Astrocyte (in vitro differentiated cells and primary cell): Measurements from ENCODE around the gene ITGBL1. TPM values are rescaled to one million over a fixed set of nuclear protein-coding genes. Genes with fewer than 3 reads are reported as not detected.

ENCODE experiments used
- DNase-seq: peaks from one replicate; pipeline ENCODE4 v3.0.0-alpha.2; 2010; ENCODE audit warnings: low read depth
- FAIRE-seq: peaks from 2 replicates; lab custom pipeline; 2011; peaks lifted over from hg19 to GRCh38; lab: Jason Lieb, UNC
- H2AFZ ChIP-seq: 2 replicates; pipeline ENCODE4 v1.6.0; 2012; ENCODE audit warnings: low read depth, low read length, inconsistent platforms
- H3K27ac ChIP-seq: 2 replicates; pipeline ENCODE4 v1.5.1; 2011; ENCODE audit warnings: low read depth, low read length, inconsistent platforms
- H3K27me3 ChIP-seq: 2 replicates; pipeline ENCODE4 v1.6.0; 2011; ENCODE audit warnings: low read length, inconsistent platforms; ENCODE audit not compliant: insufficient read depth
- H3K36me3 ChIP-seq: 2 replicates; pipeline ENCODE4 v1.5.1; 2011; ENCODE audit warnings: low read length, inconsistent platforms; ENCODE audit not compliant: insufficient read depth
- H3K4me1 ChIP-seq: 2 replicates; pipeline ENCODE4 v1.5.1; 2011; ENCODE audit warnings: low read length, inconsistent platforms; ENCODE audit not compliant: insufficient read depth
- H3K4me2 ChIP-seq: 2 replicates; pipeline ENCODE4 v1.6.0; 2012; ENCODE audit warnings: low read length, inconsistent platforms
- H3K4me3 ChIP-seq: 2 replicates; pipeline ENCODE4 v1.5.1; 2011; ENCODE audit warnings: low read depth, mild to moderate bottlenecking, low read length, inconsistent platforms; ENCODE audit not compliant: insufficient read depth
- H3K79me2 ChIP-seq: 2 replicates; pipeline ENCODE4 v1.6.0; 2012; ENCODE audit warnings: mild to moderate bottlenecking, low read length, inconsistent platforms; ENCODE audit not compliant: insufficient read depth
- H3K9ac ChIP-seq: 2 replicates; pipeline ENCODE4 v1.6.0; 2012; ENCODE audit warnings: mild to moderate bottlenecking, low read length, inconsistent platforms
- H3K9me3 ChIP-seq: 2 replicates; pipeline ENCODE4 v1.5.1; 2012; ENCODE audit warnings: low read depth, mild to moderate bottlenecking, low read length, inconsistent platforms; ENCODE audit not compliant: insufficient read depth
- H4K20me1 ChIP-seq: 2 replicates; pipeline ENCODE4 v1.6.0; 2012; ENCODE audit warnings: low read length, inconsistent platforms; ENCODE audit not compliant: insufficient read depth
- H3K27ac Mint-ChIP-seq: one replicate; pipeline ENCODE4 v1.8.0; 2021; ENCODE audit warnings: mild to moderate bottlenecking, mixed read lengths; ENCODE audit not compliant: unreplicated experiment
- H3K27me3 Mint-ChIP-seq: one replicate; pipeline ENCODE4 v1.8.0; 2021; ENCODE audit warnings: low read depth, mixed read lengths; ENCODE audit not compliant: unreplicated experiment
- H3K36me3 Mint-ChIP-seq: one replicate; pipeline ENCODE4 v1.8.0; 2021; ENCODE audit warnings: low read depth, mixed read lengths; ENCODE audit not compliant: unreplicated experiment
- H3K4me1 Mint-ChIP-seq: one replicate; pipeline ENCODE4 v1.8.0; 2021; ENCODE audit warnings: low read depth, mixed read lengths; ENCODE audit not compliant: unreplicated experiment
- H3K4me3 Mint-ChIP-seq: one replicate; pipeline ENCODE4 v1.8.0; 2021; ENCODE audit warnings: mild to moderate bottlenecking, moderate library complexity, mixed read lengths; ENCODE audit not compliant: unreplicated experiment
- H3K9me3 Mint-ChIP-seq: one replicate; pipeline ENCODE4 v1.8.0; 2021; ENCODE audit warnings: mild to moderate bottlenecking, mixed read lengths; ENCODE audit not compliant: unreplicated experiment
- EZH2 ChIP-seq: IDR thresholded peaks from 2 replicates; pipeline ENCODE4 v1.6.1; 2012; ENCODE audit warnings: mild to moderate bottlenecking, low read length, inconsistent platforms; ENCODE audit not compliant: insufficient read depth
- total RNA-seq: library from RNA; stranded (reverse); gene quantifications from 2 replicates; pipeline ENCODE4 v1.2.1, GENCODE V29; 2021
- TF ChIP-seq, protein P1 (sequence below): IDR thresholded peaks from 2 replicates; pipeline ENCODE4 v1.5.1; 2011; ENCODE audit warnings: low read depth, mild to moderate bottlenecking, inconsistent platforms, low read length, moderate library complexity; ENCODE audit not compliant: insufficient read depth

ITGBL1 gene
- total RNA-seq, 1 donor from 2014 or later: 0.14 TPM

DNA sequence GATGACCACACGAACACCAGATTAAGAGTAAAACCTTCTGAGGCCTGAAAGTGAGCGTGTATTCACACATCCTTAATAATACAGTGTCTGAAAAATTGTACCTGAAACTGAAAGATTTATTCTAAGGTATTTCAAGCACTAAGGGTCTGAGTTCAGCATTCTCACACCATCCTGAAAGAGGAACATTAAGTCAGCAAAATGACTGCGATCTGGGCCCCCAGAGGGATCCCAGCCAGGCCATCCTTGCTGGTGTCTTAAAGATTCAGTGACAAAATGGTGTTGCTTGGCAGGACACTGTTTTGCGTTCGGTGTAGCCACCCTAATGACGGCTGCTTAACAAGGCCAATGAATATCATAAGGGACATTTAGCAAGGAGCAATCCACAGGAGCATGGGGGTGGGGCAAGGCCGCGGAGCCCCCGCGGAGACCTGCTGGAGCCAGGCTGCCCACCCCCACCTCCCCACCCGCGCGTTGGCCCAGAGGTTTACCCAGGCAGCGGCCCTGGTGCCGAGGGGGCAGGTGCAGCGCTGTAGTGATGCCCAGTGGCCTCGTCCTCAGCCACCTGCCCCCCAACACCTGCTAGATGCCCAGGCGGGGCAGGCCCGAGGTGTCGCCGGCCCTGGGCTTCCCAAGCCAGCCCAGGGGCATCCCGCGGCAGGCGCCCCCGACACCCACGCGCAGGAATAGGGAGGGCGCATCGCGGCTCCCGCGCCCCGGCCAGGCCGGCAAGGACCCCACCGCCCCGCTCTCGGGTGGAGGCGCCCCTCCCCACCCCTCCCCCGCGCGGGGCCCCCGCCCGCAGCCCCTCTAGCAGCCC, 36.9 kb upstream of the ITGBL1 start:
- H3K27ac ChIP-seq: no peak overlapping the region

DNA sequence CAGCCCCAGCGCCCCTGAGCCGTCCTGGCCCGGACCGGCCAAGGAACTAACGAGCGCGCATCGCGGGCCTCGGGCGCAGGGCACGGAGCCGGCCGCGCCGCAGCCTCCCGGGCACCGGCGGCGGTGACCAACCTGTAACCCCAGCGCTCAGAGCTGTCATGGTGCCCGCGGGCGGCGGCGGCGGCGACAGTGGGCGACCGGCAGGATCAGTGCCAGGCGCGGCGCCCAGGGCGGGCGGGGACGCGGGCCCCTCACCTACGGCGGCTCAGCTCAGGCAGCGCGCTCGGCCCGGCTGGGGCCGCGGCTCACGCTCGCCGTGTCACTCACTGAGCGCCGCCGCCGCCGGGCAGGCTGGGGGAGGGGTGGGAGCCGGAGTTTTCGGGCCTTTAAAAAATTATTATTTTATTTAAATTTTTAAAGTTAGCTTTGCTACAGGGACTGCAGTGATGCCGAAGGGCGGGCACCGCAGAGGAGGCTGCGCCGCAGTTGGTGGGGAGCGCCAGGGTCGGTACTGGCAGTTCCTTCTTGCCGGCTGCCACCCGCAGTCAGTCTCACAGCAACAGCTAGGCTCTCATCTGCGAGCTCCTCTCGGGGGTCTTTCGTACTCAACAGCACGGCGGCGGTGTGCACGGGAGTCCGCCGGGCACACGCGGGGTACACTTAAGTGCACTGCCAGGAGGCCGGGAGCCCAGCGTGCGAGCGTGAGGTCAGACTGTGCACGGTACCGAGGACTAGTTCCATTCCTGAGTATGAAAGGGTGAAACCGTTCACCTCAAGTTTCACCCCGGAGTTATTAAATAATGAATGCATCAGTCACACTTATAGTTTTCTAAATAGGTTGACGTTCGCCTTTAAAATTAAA, 36.1 kb upstream of the ITGBL1 start, which contains the start of gene NALCN:
NALCN (minus strand) TSS at position 328 of the 862 bp plus-strand sequence. CDS start 17,382 bp downstream, outside the sequence.
- FAIRE-seq: no peak
- H3K4me1 Mint-ChIP-seq: no peaks in the 10 kb centered on the region
- Histone ChIP-seq H3K79me2 (no peaks in the 10 kb centered on the region), H3K9me3 (no peaks in the 10 kb centered on the region), H2AFZ (peak within 1 kb of the TSS; percentile 97), H3K9ac (peak within 1 kb of the TSS; percentile 80), H3K4me1 (peaks cover 10% of the 10 kb centered on the region), H3K4me2 (peak within 1 kb of the TSS; percentile 99), H3K27me3 (no peaks in the 10 kb centered on the region), H4K20me1 (no peaks in the 10 kb centered on the region), H3K27ac (peak within 1 kb of the TSS; percentile 23), H3K36me3 (no peaks in the 10 kb centered on the region), H3K4me3 (peak within 1 kb of the TSS; percentile 67)
- no peaks in the 10 kb centered on the region for H3K36me3 Mint-ChIP-seq
- peak within 1 kb of the TSS; percentile 81 for H3K4me3 Mint-ChIP-seq
- TF ChIP-seq, protein P1, sequence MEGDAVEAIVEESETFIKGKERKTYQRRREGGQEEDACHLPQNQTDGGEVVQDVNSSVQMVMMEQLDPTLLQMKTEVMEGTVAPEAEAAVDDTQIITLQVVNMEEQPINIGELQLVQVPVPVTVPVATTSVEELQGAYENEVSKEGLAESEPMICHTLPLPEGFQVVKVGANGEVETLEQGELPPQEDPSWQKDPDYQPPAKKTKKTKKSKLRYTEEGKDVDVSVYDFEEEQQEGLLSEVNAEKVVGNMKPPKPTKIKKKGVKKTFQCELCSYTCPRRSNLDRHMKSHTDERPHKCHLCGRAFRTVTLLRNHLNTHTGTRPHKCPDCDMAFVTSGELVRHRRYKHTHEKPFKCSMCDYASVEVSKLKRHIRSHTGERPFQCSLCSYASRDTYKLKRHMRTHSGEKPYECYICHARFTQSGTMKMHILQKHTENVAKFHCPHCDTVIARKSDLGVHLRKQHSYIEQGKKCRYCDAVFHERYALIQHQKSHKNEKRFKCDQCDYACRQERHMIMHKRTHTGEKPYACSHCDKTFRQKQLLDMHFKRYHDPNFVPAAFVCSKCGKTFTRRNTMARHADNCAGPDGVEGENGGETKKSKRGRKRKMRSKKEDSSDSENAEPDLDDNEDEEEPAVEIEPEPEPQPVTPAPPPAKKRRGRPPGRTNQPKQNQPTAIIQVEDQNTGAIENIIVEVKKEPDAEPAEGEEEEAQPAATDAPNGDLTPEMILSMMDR: no peak
- no peak for TF ChIP-seq EZH2
- peak; percentile 14 for DNase-seq
- H3K9me3 Mint-ChIP-seq: no peaks in the 10 kb centered on the region
- peaks cover 11% of the 10 kb centered on the region for H3K27me3 Mint-ChIP-seq
- no peak within 1 kb of the TSS for H3K27ac Mint-ChIP-seq

More for the DNA sequence above, 36.9 kb upstream of the ITGBL1 start:
- Mint-ChIP-seq H3K9me3 (no peaks in the 10 kb centered on the region), H3K27me3 (peaks cover 11% of the 10 kb centered on the region), H3K4me1 (no peaks in the 10 kb centered on the region), H3K27ac (no peak overlapping the region), H3K4me3 (peak overlapping the region; percentile 79), H3K36me3 (no peaks in the 10 kb centered on the region)
- Histone ChIP-seq H3K4me1 (peaks cover 10% of the 10 kb centered on the region), H3K27me3 (no peaks in the 10 kb centered on the region), H3K9me3 (no peaks in the 10 kb centered on the region), H3K9ac (peak overlapping the region; percentile 80), H3K4me2 (peak overlapping the region; percentile 99), H3K36me3 (no peaks in the 10 kb centered on the region), H3K79me2 (no peaks in the 10 kb centered on the region), H3K4me3 (peak overlapping the region; percentile 40), H2AFZ (peak overlapping the region; percentile 49), H4K20me1 (no peaks in the 10 kb centered on the region)
- DNase-seq (no peak), FAIRE-seq (no peak)
- TF ChIP-seq EZH2: no peak
- TF ChIP-seq, protein P1: no peak
